GM19397 (cell line): ENCODE data around the gene TMTC4.

Experiments
- ATAC-seq: cut with Tn5 transposase; IDR thresholded peaks from one replicate; pipeline ENCODE4 v1.9.1; 2021; ENCODE audit warnings: mild to moderate bottlenecking, moderate library complexity; ENCODE audit not compliant: unreplicated experiment

Gene TMTC4

DNA sequence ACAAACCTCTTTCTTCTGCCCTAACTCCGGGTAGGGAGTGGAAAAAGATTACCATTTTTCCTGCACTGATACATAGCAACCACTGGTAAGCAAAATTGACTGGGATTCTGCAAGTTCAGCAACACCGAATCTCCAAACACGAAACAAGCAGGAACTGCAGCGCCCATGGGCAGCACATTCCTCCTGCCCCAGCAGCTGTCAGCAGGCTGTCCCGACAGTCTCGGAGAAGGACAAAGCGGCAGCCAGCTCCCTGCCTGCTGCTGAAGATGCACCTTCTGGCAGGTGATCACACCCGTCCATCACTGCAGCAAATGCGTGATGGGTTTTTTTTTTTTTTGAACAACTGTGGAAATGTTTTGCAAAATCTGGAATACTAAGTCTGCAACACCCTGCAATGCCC is 6.7 kb downstream of the TMTC4 start:
- no peak for ATAC-seq

DNA sequence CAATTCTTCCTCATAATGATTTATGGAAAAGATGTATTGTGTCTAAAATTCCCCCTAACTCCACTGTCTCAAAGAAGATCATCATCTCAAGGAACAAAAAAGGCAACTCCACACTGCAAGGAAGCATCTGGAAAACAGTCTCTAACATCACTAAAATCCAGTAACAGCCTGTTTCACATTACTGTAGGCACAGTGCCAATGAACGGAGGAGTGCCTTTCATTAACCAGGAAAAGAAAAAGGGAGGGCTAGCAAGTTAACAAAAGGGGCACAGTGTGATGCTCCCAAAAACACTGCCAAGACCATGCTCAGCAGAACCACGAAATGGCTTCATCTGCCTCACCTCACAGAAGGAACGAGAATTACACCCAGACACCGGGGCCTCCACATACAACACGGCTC is 8.5 kb downstream of the TMTC4 start:
- no peak for ATAC-seq

DNA sequence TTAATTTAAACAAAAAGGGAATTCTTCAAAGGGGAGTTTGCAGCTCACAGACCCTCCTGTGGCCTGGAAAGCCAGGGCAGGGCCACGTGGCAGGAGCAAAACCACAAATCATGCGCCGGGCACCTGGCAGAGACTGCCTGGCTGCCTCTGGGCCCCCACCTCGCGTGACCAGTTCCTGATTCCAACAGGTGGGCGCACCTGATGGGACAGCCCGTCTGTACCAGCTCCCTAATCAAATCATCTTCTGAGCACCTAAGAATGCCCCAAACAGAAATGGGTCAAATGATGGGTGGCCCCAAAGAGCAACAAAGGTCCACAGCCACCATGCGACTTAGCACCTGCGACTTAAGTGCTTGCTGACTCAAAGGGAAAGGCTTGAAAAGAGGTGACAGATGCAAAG is 9.2 kb downstream of the TMTC4 start:
- ATAC-seq = no peak

DNA sequence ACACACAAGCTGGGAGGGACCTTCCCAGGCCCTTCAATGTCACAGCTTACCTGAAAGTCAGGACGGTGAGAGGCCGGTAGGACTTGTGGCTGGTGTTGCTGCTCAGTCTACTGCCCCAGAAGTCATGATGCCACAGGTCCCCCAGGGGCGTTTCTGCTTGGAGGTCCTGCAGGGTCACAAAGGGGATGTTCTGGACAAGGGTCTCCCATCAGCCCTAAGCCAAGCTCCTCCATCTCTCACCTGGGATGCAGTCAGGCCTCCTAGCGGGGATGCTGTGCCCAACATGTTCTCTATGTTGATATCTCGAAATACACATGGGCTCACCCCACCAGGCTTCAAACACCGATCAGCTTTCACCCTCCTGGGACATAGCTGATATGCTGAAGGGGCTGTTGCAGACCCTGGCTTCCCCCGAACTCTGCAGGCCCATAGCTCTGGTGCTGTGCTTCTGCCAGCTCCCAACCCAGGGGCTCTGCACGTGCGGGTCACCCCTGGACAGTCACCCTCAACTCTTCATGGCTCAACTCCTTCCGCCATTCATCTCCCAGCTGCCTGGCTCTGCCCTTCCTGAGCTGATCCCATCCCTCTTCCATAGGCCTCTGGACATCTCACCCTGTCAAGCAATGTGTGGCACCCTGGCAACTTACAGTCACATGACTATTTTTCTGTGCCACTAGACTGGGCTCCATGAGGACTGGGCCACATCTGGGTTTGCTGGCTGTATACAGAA is 10.3 kb downstream of the TMTC4 start:
- no peak for ATAC-seq

DNA sequence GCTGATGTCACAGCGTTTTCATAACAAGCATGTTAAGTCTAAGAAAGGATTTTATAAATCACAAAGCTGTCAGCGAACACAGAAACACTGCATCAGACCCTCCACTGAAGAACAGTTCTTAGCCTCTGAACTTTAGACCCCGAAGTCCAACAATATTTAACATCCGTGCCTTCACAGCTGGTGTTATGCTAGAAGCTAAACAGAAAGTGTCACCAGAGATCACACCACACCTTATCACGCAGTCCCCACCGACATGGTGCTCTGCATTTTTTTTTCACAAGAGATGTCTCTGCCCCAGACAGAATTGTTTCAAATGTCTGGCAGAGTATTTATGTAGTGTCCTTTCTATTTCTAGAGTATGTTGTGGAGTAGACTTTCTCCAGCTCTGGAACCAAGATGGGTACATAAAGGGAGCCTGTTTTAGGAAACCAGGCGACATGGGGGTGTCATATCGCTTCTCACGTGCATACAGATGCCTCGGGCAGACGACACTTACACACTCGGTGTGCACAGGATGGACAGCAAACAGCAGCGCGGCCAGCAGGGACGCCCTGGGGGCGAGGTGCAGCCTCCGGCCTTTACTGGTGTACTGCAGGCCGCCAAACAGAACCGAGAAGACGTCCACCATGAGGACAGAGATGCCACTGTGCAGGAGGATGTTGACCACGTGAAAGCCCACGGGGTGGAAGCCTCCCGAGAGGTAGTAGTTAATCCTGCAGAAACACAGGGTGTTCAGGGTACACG is 12.0 kb downstream of the TMTC4 start:
- ATAC-seq = no peak

DNA sequence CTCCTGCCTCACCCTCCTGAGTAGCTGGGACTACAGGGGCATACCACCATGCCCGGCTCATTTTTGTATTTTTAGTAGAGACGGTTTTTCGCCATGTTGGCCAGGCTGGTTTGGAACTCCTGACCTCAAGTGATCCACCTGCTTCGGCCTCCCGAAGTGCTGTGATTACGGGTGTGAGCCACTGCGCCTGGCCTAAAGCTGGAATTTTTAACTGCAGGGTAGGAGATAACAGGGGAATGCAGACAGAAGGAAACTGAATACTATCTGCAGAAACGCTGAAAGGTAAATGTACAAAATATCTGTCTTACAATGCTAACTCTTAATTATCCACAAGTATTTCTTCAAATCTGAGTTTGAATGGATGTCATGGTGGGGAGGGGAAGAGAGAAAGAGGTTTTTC is 13.8 kb downstream of the TMTC4 start:
- no peak for ATAC-seq

DNA sequence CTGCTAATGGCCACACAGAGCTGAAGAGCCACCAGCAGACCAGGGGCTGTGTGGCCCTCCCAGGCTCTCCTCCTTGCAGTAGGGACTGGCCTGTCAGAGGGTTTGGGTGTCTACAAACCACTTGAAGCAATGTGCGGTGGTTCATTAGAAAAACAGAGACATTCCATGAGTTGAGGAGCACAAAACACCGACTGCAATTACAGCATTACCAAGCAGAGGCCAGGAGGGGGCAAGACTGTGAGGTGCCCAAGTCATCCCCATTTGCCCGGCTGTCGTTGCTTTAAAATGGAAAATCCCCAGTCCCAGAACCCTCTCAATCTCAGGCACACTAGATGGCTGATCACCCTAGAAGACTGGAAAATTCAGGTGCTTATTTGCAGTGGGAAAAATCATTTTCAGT is 15.0 kb downstream of the TMTC4 start:
- ATAC-seq = no peak

DNA sequence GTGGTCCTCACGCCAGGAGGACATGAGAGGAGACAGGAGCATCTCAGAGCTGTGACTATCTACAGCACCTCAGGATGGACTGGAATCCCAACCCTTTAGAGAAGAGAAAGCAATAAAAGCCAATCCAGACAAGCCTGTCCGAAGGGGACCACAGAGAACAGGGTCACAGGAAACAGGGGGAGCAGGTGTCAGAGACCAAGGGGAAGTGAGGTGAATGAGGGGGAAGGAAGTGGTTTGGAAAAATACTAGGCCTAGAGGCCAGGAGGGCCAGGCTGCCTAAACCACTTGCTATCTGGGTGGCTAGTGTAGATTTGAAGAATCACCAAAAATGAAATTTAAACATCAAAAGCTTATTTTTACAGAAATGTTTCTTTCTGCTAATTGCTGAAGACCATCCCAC is 16.2 kb downstream of the TMTC4 start:
- peak; percentile 68 for ATAC-seq

DNA sequence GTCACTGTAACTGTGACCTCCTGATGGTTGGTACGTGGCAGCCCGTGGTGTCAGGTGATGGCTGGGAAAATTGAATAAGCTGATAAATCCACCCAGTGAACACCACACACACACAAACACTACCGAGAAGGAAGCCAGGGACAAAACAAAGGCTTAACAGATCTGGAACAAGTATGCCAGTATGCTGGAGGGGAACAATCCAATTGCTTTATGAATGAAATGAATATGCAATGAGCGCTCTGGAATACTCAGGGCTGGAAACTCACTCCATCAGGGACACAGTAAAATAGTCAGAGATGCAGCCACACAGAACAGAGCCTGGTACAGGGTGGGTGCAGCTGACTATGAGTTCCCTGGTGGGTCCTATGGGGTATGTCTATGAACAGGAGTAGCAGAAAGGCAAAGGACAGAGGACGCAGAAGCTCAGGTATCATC is 16.7 kb downstream of the TMTC4 start:
- no peak for ATAC-seq

DNA sequence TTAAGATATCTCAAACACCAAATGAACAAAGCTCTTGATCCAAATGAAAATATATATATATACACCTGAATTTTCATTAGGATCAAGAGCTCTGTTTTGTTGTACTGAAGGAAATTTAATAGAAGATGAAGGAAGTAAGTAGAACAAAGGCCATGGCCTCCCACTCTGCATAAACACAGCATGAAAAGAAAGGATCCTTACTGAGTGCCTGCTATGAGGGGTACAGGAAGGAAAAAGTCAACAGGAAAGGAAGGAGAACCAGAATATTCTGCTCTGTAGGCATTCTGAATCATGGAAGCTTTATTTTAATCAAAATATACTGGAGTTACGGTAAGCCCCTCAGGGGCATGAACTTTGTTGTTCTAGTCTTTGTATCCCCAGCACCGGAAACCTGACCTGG is 22.1 kb downstream of the TMTC4 start:
- no peak for ATAC-seq

DNA sequence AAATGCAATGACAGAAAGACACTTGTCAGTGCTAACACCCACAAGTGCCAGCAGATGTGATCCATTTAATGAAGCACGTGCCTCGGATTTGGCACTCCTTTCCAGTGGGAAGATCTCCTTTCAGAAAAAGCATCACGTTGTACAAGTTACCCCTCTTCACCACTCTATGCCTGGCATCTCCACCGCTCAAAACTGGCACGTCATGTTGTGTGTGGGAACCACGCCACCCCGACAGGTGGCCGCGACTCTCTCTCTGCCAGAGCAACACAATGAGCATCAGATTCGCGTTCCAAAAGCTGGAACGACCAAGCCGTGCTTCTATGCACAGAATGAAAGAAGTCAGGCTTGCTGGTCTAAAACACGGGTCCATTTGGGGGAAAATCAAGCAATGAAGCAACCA is 24.3 kb downstream of the TMTC4 start:
- no peak for ATAC-seq

DNA sequence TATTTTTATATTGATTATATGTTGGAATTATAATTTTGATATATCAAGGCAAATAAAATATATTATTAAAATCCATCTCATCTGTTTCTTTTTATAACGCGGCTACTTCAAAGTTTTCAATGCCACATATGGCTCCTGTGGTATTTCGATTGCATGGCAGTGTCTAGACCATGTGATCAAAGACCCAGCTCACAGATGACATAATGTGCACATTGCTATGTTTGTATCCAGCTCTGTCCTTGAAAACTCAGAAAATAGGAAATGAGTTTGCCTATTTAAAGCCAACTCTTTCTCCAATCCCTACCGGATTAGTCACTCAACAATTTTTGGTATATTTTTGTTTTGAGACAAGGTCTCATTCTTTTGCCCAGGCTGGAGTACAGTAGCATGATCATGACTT is 26.2 kb downstream of the TMTC4 start:
- ATAC-seq = no peak

DNA sequence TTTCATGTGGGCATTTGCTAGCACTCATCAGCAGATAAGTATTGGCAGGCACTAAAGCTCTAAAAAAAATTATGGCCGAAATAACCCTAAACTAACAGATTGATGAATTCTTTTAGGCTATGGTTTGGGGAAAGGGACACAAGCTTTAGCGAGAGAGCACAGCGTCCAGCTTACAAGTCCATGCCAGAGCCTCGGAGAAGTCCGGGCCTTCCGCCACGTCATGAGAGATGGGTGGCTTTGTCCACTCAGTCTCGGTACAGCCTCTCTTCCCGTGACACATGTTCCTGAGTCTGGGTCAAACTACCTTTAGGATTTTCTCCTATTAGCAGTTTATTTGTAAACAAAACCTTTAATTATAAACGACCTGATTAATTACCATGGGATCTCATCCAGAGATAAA is 27.7 kb downstream of the TMTC4 start:
- no peak for ATAC-seq

DNA sequence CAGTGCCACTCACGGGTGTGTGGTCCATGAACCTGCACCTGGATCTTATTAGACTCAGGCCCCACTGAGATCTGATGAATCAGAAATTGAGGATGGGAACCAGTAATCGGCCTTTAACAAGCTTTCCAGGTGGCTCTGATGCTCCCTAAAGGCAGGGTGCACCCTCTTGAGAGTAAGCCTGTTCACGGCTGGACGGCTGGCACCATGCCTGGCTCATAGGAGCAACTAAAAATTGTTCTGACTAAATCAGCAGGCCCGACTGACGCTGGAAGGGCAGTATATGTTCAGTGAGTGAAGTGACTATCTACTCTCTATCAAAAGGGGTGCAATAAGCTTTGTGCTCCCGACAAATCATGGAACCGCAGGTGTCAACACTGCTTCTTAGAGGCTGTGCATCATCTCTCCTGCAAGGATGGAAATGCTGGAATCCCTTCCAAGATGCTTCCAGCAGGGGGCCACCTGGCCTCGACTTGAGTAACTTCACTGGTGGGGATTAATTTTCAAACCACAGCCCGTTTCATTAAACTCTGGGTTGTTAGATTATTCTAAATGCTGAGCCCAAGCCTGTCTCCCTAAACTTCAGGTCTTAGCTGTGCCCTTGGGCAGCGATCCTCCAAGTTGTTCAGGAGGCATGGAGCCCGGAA is 28.4 kb downstream of the TMTC4 start:
- no peak for ATAC-seq

DNA sequence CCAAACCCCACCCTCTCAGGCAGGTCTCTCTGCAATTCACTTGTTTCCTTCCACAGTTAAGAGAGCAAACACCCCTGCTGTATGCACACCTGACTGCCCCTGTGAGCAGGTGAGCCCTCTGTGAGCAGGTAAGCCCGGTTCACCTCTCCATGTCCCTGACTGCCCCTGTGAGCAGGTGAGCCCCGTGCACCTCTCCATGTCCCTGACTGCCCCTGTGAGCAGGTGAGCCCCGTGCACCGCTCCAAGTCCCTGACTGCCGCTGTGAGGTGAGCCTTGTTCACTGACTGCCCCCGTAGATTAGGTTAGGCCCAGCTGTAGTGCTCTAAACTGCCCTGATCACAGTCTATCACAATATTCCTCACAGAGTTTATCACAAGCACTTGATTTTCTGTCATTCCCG is 29.2 kb downstream of the TMTC4 start:
- no peak for ATAC-seq

DNA sequence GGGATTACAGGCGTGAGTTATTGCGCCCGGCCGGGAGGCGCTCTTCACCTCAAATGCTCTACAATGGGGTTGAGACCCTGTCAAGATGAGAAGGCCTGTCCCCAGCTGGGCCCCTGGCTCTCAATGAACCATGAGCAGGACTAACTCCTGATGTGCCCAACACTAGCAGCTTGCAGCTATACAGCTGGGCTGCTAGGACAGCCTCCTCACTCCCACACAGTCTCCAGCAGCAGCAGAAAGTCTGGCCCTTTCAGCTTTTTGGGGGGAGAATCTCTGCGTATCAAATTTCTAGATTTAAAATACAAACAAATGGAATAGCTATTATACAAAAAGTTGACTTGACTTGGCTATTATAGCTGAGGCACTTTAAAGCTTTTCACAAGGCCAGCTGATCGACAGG is 30.2 kb downstream of the TMTC4 start:
- no peak for ATAC-seq

DNA sequence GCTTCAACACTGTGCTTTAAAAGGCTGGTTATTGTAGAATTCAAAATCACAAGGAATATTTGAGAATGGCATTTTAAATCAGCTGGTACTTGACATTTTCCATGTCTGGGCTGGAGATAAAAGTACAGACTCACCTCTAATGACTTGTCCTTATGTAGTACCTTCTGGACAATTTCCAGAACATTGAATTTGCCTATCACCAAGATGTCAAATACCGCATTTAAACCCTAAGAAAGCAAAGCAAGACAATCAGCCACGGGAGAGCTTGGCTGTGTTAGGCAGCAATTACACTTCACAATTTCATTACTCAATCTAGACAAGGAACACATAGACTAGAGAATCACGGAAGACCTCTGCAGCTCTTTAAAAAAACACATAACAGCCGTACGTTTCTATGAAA is 36.8 kb downstream of the TMTC4 start:
- ATAC-seq = no peak

DNA sequence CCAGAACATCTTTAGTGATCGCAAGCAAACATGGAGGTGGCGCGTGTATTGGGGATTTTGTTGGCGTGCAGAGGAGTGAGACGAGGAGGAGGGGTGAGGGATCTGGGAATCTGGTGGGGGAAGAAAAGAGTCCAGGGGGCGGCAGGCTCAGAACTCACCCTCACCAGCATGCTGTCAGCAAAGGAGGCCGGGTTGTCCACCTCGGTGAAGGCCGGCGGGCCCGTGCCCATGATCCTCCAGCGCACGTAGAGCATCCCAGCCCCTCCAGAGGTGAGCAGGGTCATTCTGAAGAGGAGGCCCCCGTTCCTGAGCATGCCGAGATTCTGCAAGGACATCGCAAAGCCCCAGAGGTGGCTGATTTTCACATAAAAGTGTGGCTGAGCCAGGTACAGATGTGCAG is 37.2 kb downstream of the TMTC4 start:
- no peak for ATAC-seq

DNA sequence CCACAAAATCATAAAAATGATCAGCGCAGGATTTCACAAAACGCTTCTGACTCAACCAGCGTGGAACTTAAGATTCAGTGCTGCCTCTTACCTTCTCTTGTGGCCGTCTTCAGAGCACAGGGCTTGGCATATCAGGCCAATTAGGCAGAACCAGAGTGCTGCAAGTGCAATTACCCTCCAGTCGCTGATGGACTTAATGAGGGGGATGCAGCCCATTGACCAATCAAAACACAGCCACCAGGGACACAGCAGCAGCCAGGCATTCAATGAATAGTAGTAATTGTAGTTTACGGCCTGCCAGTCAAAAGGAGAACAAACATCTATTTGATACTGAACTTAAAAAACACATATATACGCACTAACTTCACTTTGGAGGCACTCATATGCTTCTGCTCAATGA is 38.2 kb downstream of the TMTC4 start:
- ATAC-seq = no peak

DNA sequence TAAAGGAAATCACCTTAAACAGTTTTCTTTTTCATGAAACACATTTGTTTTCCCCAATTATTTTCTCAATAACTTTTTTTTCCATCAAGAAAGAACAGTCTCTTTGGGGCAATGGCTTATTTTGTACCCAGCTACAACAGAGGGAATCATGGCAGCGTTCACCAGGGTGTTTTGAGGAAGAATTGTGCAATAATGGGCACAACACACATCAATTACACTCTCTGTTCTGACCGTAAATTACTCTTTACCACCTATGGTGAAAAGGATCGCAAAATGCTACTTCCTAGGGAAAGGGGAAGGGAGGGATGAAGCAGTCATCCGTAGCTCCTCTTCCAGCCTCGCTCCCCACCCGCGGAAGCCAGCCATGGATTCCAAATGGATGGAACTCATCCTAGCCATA is 38.6 kb downstream of the TMTC4 start:
- no peak for ATAC-seq

DNA sequence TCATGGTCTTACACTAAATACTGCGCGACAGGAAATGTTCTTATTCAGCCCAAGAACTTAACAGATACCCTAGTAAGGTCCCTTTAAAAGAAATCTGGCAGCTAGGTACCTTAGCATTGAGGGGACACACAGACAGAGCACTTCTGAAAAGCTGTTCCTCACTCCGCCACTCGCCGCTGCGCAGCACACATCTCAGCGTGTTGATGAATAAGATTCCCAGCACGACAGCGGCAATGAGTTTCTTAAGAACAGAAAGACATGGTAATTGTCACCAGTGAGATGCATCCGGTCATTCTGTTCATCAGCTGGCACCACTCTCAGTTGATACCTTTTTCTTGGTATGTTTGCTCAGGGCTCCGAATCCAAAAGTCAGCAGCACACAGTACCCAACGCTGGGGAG is 39.9 kb downstream of the TMTC4 start:
- ATAC-seq = no peak

DNA sequence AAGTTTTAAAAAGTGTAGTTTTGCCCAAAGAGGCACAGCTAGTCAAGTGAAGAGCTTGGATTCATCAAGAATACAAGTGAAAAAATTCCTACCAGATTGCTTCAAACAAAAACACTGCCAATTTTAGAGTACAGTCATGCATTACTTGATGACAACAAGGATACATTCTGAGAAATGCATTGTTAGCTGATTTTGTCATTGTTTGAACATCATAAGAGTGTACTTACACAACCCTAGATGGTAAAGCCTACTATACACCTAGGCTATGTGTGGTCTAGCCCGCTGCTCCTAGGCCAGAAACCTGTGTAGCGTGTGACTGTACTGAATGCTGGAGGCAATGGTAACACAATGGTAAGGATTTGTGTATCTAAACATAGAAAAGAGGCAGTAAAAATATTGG is 41.1 kb downstream of the TMTC4 start:
- ATAC-seq = no peak
